Right lobe of liver (tissue), 6 donors: ENCODE data around the gene GALNT14. TPM values are rescaled to one million over a fixed set of nuclear protein-coding genes. Genes with fewer than 3 reads are reported as not detected.

ENCODE experiments used
- ATAC-seq, 4 donors: fragments of 200-7000 bp; cut with Tn5 transposase; one replicate each; pipeline ENCODE4 v1.9.1; 2020; ENCODE audit warnings: mild to moderate bottlenecking in 4 of 4, moderate library complexity in 4 of 4
- DNase-seq, 3 donors: peaks; one replicate each; pipeline ENCODE4 v3.0.0-alpha.2; 2020
- H3K27ac ChIP-seq, 3 donors: fragments of 200-600 bp; one replicate each; pipeline ENCODE4 v1.8.0; 2022
- H3K27me3 ChIP-seq, 2 donors: fragments of 200-600 bp; one replicate each; pipeline ENCODE4 v1.8.0; 2022
- H3K36me3 ChIP-seq, 4 donors: fragments of 200-600 bp; sonication (generic) in 1 of 4; one replicate each; pipeline versions ENCODE4 v1.5.1 to v1.8.0; 2017 to 2022; ENCODE audit warnings: control low read depth in 1 of 4
- H3K4me1 ChIP-seq, 4 donors: fragments of 200-600 bp; sonication (generic) in 1 of 4; one replicate each; pipeline versions ENCODE4 v1.5.1 to v1.8.0; 2017 to 2022; ENCODE audit warnings: control low read depth in 1 of 4
- H3K4me3 ChIP-seq, 3 donors: fragments of 200-600 bp; one replicate each; pipeline ENCODE4 v1.8.0; 2022
- H3K9me3 ChIP-seq, 4 donors: fragments of 200-600 bp; sonication (generic) in 1 of 4; one replicate each; pipeline versions ENCODE4 v1.5.1 to v1.8.0; 2017 to 2022; ENCODE audit warnings: control low read depth in 1 of 4
- POLR2A ChIP-seq: fragments of 450-650 bp; IDR thresholded peaks from one replicate; pipeline ENCODE4 v1.6.1; 2017; ENCODE audit warnings: antibody characterized with exemption, mild to moderate bottlenecking
- WGBS: methylation state at CpG from one replicate; pipeline ENCODE4 v1.1.6; 2018; ENCODE audit warnings: low coverage, low lambda C conversion rate; ENCODE audit not compliant: insufficient coverage; ENCODE audit errors: missing lambda C conversion rate; 5-methylcytosine and 5-hydroxymethylcytosine counted together
- intact Hi-C, 2 donors: fragments of 100-400 bp; cut with DNase I; formaldehyde crosslinking; loops; one replicate each; pipeline versions ENCODE4 v1.11.2 to v1.14.1; 2022
- total RNA-seq, 6 experiments: library from RNA; depleted of rRNA in 2 of 6; stranded (reverse); fragments of >200 nt in 2 of 6; fragmentation: NEBNext Ultra II Directional in 3 of 6; extraction: Animal tissue kit (Norgen Biotek cat#: 25700) in 3 of 6; gene quantifications; one replicate each; pipeline versions ENCODE4 v1.1.0 to v1.2.4, GENCODE V29; 2016 to 2023
- TF ChIP-seq, protein P1 (sequence below), 4 donors: fragments of 200-600 bp in 3 of 4; fragments of 450-650 bp in 1 of 4; IDR thresholded peaks; one replicate each; pipeline versions ENCODE4 v1.5.1 to v1.8.0; 2016 to 2022; ENCODE audit warnings: antibody characterized with exemption in 4 of 4, mild to moderate bottlenecking in 2 of 4
- donor health status: DM: no; HTN: yes; CAD: no.
- donor health status: DM: no; HTN: no; CAD: no.
- donor health status: DM: no; HTN: no; CAD: no.
- donor health status: DM: no; HTN: yes; CAD: no.
- donor health status: DM: no; HTN: yes; CAD: no.

GALNT14 gene
- total RNA-seq, 6 experiments from 2014 or later: 0.37 to 2.8 (median 1.0) TPM

DNA sequence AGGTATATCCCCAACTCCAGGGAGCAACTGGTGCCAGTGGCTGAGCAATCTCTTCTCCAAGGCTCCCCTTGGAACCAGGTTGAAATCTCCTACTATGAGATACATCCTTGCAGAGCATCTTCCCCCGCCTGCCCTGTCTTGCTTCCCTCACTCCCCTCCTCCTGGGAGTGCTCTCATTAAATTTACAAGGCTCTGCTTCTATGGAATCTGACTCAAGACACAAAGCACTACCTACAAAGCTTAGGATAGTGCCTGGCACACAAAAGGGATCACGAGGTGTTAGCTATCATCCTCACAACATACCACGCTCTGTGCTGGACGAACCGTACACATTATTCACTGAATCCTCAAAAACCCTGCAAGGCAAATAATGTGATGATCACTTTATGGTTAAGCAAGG lies 121.6 kb downstream of the GALNT14 start:
- H3K4me1 ChIP-seq: no peaks in the 10 kb centered on the region
- no peak overlapping the region for H3K4me3 ChIP-seq
- H3K36me3 ChIP-seq: no peaks in the 10 kb centered on the region
- H3K9me3 ChIP-seq: no peaks in the 10 kb centered on the region
- no peak for TF ChIP-seq POLR2A
- TF ChIP-seq, protein P1, sequence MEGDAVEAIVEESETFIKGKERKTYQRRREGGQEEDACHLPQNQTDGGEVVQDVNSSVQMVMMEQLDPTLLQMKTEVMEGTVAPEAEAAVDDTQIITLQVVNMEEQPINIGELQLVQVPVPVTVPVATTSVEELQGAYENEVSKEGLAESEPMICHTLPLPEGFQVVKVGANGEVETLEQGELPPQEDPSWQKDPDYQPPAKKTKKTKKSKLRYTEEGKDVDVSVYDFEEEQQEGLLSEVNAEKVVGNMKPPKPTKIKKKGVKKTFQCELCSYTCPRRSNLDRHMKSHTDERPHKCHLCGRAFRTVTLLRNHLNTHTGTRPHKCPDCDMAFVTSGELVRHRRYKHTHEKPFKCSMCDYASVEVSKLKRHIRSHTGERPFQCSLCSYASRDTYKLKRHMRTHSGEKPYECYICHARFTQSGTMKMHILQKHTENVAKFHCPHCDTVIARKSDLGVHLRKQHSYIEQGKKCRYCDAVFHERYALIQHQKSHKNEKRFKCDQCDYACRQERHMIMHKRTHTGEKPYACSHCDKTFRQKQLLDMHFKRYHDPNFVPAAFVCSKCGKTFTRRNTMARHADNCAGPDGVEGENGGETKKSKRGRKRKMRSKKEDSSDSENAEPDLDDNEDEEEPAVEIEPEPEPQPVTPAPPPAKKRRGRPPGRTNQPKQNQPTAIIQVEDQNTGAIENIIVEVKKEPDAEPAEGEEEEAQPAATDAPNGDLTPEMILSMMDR (IDR thresholded peaks at IDR 0.05): no peak
- no peak for ATAC-seq
- H3K27ac ChIP-seq: no peak overlapping the region
- WGBS: 84% methylated on average over 5 of the region's 5 CpGs
- intact Hi-C loops: no loop called here
- H3K27me3 ChIP-seq: no peaks in the 10 kb centered on the region
- DNase-seq: no peak

DNA sequence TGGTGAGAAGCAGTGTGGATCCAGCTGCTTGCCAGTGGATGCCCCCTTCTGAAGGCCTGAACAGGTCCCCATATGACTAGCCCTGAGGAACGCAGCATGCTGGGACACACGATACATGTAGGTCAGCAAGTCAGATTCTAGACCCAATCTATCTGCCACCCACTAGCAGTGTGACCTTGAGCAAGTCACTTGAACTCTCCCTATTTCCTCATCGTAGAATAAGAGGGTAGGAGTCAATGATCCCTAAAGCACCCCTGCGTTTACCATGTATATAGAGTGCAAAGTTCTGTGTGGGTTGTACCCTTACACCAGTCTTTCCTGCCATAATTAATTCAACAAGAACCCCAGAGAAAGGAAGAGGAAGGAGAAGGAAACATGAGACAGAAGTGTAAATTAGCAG lies 123.7 kb downstream of the GALNT14 start:
- Histone ChIP-seq H3K4me3 (no peak overlapping the region), H3K36me3 (no peaks in the 10 kb centered on the region), H3K4me1 (no peaks in the 10 kb centered on the region), H3K9me3 (no peaks in the 10 kb centered on the region), H3K27me3 (no peaks in the 10 kb centered on the region), H3K27ac (no peak overlapping the region)
- 72% methylated on average over 4 of the region's 4 CpGs for WGBS
- DNase-seq (no peak), ATAC-seq (no peak)
- intact Hi-C loops: no loop called here
- TF ChIP-seq, protein P1 (IDR thresholded peaks at IDR 0.05): no peak
- no peak for TF ChIP-seq POLR2A

DNA sequence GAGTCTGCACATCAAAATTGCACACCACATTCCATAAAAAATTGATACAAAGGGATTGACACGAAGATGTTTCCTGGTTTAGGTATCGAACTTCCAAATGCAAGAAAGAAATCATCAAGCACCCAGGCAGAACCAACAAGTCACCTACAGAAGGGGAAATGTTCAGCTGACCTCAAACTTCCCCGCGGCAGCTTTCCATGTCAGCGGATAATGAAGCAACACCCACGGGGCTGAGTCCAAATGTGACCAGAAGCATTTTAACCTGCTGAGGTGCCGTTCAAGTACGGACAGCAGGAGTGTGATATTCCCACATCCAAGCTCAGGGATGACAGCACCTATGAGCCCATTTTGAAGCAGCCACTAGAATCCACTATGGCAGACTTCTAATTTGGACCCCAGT lies 124.9 kb downstream of the GALNT14 start:
- Histone ChIP-seq H3K9me3 (no peaks in the 10 kb centered on the region), H3K4me1 (no peaks in the 10 kb centered on the region), H3K36me3 (no peaks in the 10 kb centered on the region), H3K4me3 (no peak overlapping the region), H3K27me3 (no peaks in the 10 kb centered on the region), H3K27ac (no peak overlapping the region)
- no peak for DNase-seq
- no peak for ATAC-seq
- no peak for TF ChIP-seq POLR2A
- TF ChIP-seq, protein P1 (IDR thresholded peaks at IDR 0.05): no peak
- WGBS: 44% methylated on average over 5 of the region's 8 CpGs
- intact Hi-C loops: no loop called here

DNA sequence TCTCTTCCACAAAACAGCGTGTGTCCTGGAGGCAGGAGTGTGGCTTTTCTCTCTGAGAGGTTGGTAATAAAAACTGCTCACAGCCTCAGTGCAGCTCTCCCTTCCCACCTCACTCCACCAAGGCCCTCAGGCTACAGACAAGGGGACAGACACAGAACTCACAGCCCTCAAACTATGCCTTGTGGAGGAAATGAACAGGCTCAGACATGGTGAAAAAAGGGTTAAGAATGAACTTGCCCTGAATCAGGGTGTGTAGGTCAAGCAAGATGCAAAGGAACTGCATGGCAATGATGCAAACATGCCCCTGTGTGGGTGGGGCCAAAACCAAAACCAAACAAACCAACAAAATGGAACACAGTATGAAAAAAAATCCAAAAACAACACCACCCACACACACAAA lies 125.8 kb downstream of the GALNT14 start:
- whole genome bisulfite sequencing: 60% methylated on average over 1 of the region's 1 CpG
- no peaks in the 10 kb centered on the region for H3K4me1 ChIP-seq
- DNase-seq: no peak
- H3K4me3 ChIP-seq: no peak overlapping the region
- no peaks in the 10 kb centered on the region for H3K27me3 ChIP-seq
- intact Hi-C loops: no loop called here
- H3K27ac ChIP-seq: no peak overlapping the region
- H3K36me3 ChIP-seq: no peaks in the 10 kb centered on the region
- ATAC-seq: no peak
- no peaks in the 10 kb centered on the region for H3K9me3 ChIP-seq
- TF ChIP-seq POLR2A: no peak
- TF ChIP-seq, protein P1 (IDR thresholded peaks at IDR 0.05): no peak

DNA sequence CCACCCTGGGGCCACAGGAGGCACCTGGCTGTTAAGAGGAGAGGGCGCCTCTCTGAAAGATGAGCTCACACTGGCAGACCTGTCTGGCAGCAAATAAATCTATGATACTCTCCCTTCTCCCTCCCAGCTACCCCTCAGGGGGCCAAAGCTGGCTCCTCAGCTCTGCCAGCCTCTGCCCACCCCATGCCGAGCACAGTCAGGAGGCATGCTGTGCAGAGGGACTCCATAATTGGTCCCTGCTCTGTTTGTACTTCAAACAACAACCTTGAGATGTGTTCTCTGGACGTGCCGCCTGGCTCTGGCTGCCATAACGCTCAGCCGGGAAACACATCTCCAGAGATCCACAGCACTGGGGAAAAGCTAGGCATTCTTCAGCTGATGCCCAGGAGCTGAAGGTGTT lies 126.7 kb downstream of the GALNT14 start:
- WGBS: 52% methylated on average over 3 of the region's 6 CpGs
- intact Hi-C loops: no loop called here
- H3K9me3 ChIP-seq: no peaks in the 10 kb centered on the region
- no peak overlapping the region for H3K27ac ChIP-seq
- H3K27me3 ChIP-seq: no peaks in the 10 kb centered on the region
- no peaks in the 10 kb centered on the region for H3K36me3 ChIP-seq
- ATAC-seq: no peak
- TF ChIP-seq, protein P1 (IDR thresholded peaks at IDR 0.05): no peak
- no peak for TF ChIP-seq POLR2A
- H3K4me3 ChIP-seq: no peak overlapping the region
- DNase-seq: no peak
- no peaks in the 10 kb centered on the region for H3K4me1 ChIP-seq
